IPS-15b (cell line): ENCODE measurements around the gene SLC19A1.

Experiments
- H3K27me3 ChIP-seq: one replicate; pipeline ENCODE4 v1.6.1; 2013; ENCODE audit warnings: low read length; ENCODE audit not compliant: control insufficient read depth, insufficient read depth
- H3K36me3 ChIP-seq: one replicate; pipeline ENCODE4 v1.6.1; 2013; ENCODE audit warnings: low read length; ENCODE audit not compliant: control insufficient read depth, insufficient read depth
- H3K4me1 ChIP-seq: one replicate; pipeline ENCODE4 v1.6.1; 2013; ENCODE audit warnings: mild to moderate bottlenecking, low read length; ENCODE audit not compliant: control insufficient read depth, insufficient read depth
- H3K4me3 ChIP-seq: one replicate; pipeline ENCODE4 v1.5.1; 2013; ENCODE audit warnings: low read depth, low read length
- H3K9ac ChIP-seq: one replicate; pipeline ENCODE4 v1.6.1; 2013; ENCODE audit warnings: low read depth, mild to moderate bottlenecking, low read length
- H3K9me3 ChIP-seq: one replicate; pipeline ENCODE4 v1.6.1; 2013; ENCODE audit warnings: mild to moderate bottlenecking, low read length; ENCODE audit not compliant: control insufficient read depth, insufficient read depth

Gene SLC19A1

DNA sequence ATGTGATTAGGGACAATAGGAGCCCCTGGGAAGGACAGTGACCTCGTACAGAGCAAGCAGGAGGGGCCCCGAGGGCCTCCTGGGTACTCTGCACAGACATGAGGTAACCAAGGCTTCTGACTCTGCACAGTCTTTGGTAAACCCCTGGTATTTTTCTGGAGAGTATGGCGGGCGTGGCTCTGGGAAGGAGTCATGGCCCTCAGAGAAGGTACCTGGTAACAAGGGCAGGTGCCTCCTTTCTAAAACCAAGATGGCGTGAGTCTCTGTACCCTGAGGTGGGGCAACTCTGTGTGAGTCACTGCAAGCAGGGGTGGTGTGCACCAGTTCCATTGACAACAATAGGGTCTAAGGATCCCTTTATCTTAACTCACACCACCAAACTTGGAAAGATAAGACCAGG lies 39.9 kb upstream of the SLC19A1 start:
- Histone ChIP-seq H3K4me3 (no peak overlapping the region), H3K4me1 (no peaks in the 10 kb centered on the region), H3K36me3 (peaks cover 3% of the 10 kb centered on the region), H3K27me3 (peaks cover 2% of the 10 kb centered on the region), H3K9me3 (peaks cover 14% of the 10 kb centered on the region), H3K9ac (no peak overlapping the region)

- no peak overlapping the region for H3K9ac ChIP-seq
- peaks cover 3% of the 10 kb centered on the region for H3K36me3 ChIP-seq
- H3K9me3 ChIP-seq: peaks cover 14% of the 10 kb centered on the region
- H3K4me3 ChIP-seq: no peak overlapping the region
- no peaks in the 10 kb centered on the region for H3K4me1 ChIP-seq
- H3K27me3 ChIP-seq: no peaks in the 10 kb centered on the region
Measured at GRCh38 chr21:45581322-45581712, 39.1 kb upstream of the SLC19A1 start.

GRCh38 chr21:45580576-45581321 lies 38.5 kb upstream of the SLC19A1 start:
- Histone ChIP-seq H3K9me3 (peaks cover 9% of the 10 kb centered on the region), H3K9ac (no peak overlapping the region), H3K4me3 (no peak overlapping the region), H3K27me3 (no peaks in the 10 kb centered on the region), H3K36me3 (no peaks in the 10 kb centered on the region), H3K4me1 (no peaks in the 10 kb centered on the region)

GRCh38 chr21:45580181-45580575 lies 37.9 kb upstream of the SLC19A1 start:
- Histone ChIP-seq H3K27me3 (no peaks in the 10 kb centered on the region), H3K36me3 (no peaks in the 10 kb centered on the region), H3K4me1 (no peaks in the 10 kb centered on the region), H3K9ac (no peak overlapping the region), H3K9me3 (peaks cover 5% of the 10 kb centered on the region), H3K4me3 (no peak overlapping the region)

DNA sequence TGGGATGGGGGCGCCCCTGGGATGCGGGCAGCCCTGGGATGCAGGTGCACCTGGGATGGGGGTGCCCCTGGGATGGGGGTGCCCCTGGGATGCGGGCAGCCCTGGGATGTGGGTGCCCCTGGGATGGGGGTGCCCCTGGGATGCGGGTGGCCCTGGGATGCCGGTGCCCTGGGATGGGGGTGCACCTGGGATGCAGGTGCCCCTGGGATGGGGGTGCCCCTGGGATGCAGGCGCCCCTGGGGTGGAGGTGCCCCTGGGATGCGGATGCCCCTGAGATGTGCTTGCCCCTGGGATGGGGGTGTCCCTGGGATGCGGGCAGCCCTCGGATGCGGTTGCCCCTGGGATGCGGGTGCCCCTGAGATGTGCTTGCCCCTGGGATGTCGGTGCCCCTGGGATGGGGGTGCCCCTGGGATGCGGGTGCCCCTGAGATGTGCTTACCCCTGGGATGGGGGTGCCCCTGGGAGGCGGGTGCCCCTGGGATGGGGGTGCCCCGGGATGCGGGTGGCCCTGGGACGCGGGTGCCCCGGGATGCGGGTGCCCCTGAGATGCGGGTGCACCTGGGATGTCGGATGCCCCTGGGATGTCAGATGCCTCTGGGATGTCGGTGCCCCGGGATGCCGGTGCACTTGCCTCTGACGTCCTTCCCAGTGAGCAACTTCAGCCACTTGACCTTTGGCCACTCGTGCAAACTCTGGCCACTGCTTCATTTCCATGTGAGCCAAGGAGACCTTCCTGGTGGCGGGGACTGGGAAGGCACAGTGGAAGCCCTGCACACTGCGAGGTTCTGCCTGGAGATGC lies 37.3 kb upstream of the SLC19A1 start:
- Histone ChIP-seq H3K27me3 (no peaks in the 10 kb centered on the region), H3K4me1 (no peaks in the 10 kb centered on the region), H3K9me3 (peaks cover 5% of the 10 kb centered on the region), H3K9ac (no peak overlapping the region), H3K36me3 (no peaks in the 10 kb centered on the region), H3K4me3 (no peak overlapping the region)

GRCh38 chr21:45578811-45579381 lies 36.7 kb upstream of the SLC19A1 start:
- Histone ChIP-seq H3K9ac (no peak overlapping the region), H3K27me3 (no peaks in the 10 kb centered on the region), H3K4me1 (peaks cover 2% of the 10 kb centered on the region), H3K36me3 (no peaks in the 10 kb centered on the region), H3K4me3 (no peak overlapping the region), H3K9me3 (peaks cover 3% of the 10 kb centered on the region)

DNA sequence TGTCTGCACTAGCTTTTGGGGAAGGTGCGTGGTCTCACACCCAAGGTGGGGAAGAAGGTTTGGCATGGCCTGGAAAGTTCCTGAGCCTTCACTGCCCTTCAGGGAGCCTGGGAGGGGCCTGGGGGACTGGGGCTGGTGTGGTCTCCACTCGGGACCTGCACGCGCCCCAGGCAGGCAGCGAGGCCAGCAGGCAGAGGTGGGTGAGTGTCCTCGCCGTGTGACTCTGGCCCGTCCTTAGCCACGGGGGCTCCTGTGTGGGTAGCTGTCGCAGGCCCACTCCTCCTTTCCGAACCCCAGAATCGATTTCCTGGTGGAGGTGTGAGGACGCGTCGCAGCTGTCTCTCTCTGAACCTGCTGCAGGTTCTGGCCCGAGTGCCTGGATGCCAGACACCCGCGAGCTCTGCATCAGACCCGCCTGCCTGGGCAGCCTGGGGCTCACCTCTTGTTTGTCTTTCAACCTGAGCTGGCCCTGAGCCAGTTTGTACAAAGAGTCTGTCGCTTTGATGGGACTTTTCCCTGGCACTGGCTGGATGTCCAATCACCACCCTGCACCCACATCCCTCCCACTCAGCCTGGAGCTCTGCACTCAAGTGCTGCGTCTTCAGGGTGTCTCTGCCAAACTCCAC lies 36.0 kb upstream of the SLC19A1 start:
- Histone ChIP-seq H3K4me1 (peaks cover 2% of the 10 kb centered on the region), H3K9ac (no peak overlapping the region), H3K9me3 (no peaks in the 10 kb centered on the region), H3K27me3 (no peaks in the 10 kb centered on the region), H3K4me3 (no peak overlapping the region), H3K36me3 (no peaks in the 10 kb centered on the region)

- no peak overlapping the region for H3K9ac ChIP-seq
- H3K27me3 ChIP-seq: no peaks in the 10 kb centered on the region
- H3K4me1 ChIP-seq: peaks cover 2% of the 10 kb centered on the region
- H3K36me3 ChIP-seq: no peaks in the 10 kb centered on the region
- H3K4me3 ChIP-seq: no peak overlapping the region
- H3K9me3 ChIP-seq: no peaks in the 10 kb centered on the region
Measured at GRCh38 chr21:45577801-45578175, 35.5 kb upstream of the SLC19A1 start.

DNA sequence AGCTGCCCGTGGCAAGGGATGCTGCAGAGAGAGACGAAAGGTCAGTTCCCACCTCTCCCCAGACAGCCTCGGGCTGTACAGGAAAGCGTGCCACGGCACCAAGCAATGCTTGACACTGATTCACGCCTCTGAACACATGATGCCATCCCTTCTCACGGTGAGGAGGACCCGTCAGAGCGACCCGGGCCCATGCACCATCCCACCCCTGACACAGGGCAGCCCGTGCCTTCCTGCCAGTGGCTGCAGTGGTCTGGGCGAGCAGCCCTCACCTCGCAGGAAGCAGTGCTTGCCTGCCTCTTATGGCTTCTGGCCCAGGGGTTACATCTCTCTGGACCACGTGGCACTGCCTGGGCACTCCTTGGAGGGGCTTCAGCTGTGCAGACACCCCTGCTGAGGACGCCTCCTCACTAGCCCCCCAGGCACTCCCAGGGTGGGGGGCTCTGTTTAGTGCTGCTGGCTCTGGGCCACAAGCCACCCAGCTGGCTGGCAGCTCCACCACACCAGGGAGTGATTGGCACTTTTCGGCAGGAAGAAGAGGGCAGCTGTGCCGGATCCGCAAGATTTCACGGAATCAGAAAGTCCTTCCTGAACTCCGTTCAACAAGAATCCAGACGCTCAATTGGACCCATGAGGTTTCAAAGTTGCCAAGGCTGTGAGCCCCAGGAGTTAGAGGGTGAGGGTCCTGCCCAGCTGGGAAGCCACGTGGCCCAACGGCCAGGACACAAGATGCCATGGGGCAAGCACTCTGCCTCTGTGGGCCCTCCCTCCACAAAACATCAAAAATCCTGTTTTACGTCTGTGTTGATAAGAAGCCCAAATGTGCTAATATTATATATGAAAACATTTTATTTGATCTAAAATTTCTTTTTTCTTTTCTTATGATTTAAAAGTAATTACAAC lies 34.8 kb upstream of the SLC19A1 start:
- H3K36me3 ChIP-seq: no peaks in the 10 kb centered on the region
- no peak overlapping the region for H3K9ac ChIP-seq
- H3K27me3 ChIP-seq: no peaks in the 10 kb centered on the region

GRCh38 chr21:45575993-45576837 lies 34.0 kb upstream of the SLC19A1 start:
- Histone ChIP-seq H3K4me3 (no peak overlapping the region), H3K9ac (no peak overlapping the region), H3K27me3 (no peaks in the 10 kb centered on the region), H3K36me3 (no peaks in the 10 kb centered on the region), H3K4me1 (peaks cover 2% of the 10 kb centered on the region), H3K9me3 (no peaks in the 10 kb centered on the region)

More for the DNA sequence above, 34.8 kb upstream of the SLC19A1 start:
- Histone ChIP-seq H3K9me3 (no peaks in the 10 kb centered on the region), H3K4me3 (no peak overlapping the region), H3K4me1 (peaks cover 2% of the 10 kb centered on the region)
